Measurements from ENCODE around the gene FBF1.

Gene FBF1

DNA sequence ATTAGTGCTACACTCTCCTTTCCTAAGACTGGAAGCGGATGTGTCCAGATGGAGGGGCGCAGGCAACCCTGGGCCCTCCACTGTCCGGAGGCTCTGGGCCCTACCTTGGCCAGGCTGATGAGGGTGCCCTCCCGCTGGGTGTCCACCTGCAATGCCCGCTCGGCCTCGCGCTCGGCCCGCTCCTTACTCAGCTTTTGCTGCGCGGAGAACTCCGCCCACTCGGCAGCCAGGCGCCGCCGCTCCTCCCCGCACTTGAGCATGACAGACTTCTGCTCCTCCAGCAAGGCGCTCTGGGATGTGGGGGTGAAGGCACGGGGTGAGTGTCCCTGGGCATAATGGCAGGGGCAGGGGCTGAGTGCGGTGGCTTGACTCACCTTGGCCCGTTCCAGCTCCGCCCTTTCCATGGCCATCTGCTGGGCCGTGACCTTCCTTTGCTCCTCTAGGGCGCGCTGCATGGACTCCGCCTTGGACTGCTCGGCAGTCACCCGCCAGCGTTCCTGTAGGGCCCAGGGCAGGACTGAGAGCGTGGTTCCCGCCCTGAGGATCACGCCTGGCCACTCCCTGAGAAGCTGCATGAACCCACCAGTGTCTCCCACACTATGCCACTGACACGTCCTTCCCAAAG is 26.1 kb downstream of the FBF1 start:
- TF ChIP-seq, protein P1, sequence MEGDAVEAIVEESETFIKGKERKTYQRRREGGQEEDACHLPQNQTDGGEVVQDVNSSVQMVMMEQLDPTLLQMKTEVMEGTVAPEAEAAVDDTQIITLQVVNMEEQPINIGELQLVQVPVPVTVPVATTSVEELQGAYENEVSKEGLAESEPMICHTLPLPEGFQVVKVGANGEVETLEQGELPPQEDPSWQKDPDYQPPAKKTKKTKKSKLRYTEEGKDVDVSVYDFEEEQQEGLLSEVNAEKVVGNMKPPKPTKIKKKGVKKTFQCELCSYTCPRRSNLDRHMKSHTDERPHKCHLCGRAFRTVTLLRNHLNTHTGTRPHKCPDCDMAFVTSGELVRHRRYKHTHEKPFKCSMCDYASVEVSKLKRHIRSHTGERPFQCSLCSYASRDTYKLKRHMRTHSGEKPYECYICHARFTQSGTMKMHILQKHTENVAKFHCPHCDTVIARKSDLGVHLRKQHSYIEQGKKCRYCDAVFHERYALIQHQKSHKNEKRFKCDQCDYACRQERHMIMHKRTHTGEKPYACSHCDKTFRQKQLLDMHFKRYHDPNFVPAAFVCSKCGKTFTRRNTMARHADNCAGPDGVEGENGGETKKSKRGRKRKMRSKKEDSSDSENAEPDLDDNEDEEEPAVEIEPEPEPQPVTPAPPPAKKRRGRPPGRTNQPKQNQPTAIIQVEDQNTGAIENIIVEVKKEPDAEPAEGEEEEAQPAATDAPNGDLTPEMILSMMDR (IDR thresholded peaks at IDR 0.05; ENCODE audit: control insufficient read depth, extremely low read depth, insufficient read depth): no peak
- no peak overlapping the region for H3K4me3 ChIP-seq (ENCODE audit: low read depth, low read length)
- DNase-seq (ENCODE audit: low read depth): no peak

DNA sequence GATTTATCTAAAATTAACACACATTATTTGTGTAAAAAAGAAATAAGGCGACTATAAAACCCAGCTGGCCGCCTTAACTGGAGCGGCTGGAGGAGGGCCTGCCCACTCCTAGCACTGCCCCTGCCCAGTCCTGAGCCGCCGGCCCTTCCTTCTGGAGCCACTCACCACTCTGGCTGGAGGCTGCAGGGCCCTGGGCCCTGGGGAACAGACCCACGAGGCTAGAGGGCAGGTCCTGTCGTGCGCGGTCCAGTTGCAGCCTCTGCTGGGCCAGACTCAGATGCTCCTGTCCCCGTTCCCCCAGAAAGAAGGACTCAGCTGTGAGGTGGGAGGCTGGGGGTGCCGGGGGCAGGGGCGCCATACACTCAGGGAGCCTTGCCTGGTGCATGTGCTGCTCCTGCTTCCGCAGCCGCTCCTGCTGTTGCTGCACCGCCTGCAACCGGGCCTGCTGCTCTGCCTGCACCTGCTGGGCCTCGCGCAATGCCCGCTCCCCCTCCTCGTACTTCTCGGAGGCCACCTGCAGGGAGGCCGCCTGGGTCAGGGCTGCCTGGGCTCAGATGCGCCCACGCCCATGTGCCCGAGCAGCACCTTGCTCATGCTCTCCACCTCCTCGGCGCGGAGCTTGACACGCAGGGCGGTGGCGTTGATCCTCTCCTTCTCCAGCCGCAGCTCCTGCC is 27.2 kb downstream of the FBF1 start:
- H3K4me3 ChIP-seq (ENCODE audit: low read depth, low read length): no peak overlapping the region
- TF ChIP-seq, protein P1 (IDR thresholded peaks at IDR 0.05; ENCODE audit: control insufficient read depth, extremely low read depth, insufficient read depth): no peak
- DNase-seq (ENCODE audit: low read depth): no peak

DNA sequence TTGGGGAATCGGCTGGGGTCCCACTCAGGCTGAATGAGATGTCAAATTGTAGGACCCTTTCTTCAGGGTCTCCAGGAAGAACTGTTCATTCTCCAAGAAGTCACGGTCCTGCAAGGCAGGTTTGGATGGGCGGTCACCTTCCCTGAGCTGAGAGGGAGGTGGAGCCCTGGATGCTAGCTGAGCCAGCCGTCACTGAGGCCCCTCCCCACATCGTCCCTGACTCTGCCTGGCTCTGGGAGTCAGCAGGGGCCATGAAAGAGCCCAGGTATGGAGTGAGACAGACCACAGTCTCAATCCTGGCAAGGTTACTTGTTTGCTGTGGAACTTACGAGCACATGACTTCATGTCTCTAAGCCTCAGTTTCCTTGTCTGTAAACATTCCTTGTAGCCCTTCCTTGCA is 30.1 kb downstream of the FBF1 start:
- TF ChIP-seq, protein P1 (IDR thresholded peaks at IDR 0.05; ENCODE audit: control insufficient read depth, extremely low read depth, insufficient read depth): no peak
- no peak for DNase-seq (ENCODE audit: low read depth)

DNA sequence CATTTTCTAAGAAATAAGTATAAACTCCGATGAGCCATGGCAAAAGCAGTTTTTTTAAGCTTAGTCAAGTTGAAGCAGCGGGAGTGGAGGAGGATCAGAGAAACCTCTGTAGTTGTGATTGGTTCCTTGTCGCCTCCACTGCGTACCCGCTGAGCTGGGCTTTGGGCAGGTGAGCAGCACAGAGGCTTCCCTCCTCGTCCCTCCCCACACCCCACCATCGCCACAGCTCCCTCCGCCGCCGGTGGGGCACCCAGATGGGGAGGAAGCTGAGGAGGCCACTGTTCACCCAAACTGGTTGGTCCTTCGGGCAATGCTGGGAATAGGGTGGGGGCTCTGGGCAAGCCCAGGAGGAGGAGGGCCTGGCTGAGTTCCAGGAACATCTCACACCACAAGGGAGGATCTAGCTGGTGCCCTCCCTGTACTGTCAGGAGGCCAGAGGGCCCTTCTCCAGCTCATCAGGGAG is 31.0 kb downstream of the FBF1 start:
- TF ChIP-seq, protein P1 (IDR thresholded peaks at IDR 0.05; ENCODE audit: control insufficient read depth, extremely low read depth, insufficient read depth): no peak
- H3K4me3 ChIP-seq (ENCODE audit: low read depth, low read length): no peak overlapping the region
- DNase-seq (ENCODE audit: low read depth): no peak

More for the DNA sequence above, 30.1 kb downstream of the FBF1 start:
- H3K4me3 ChIP-seq (ENCODE audit: low read depth, low read length): no peak overlapping the region

DNA sequence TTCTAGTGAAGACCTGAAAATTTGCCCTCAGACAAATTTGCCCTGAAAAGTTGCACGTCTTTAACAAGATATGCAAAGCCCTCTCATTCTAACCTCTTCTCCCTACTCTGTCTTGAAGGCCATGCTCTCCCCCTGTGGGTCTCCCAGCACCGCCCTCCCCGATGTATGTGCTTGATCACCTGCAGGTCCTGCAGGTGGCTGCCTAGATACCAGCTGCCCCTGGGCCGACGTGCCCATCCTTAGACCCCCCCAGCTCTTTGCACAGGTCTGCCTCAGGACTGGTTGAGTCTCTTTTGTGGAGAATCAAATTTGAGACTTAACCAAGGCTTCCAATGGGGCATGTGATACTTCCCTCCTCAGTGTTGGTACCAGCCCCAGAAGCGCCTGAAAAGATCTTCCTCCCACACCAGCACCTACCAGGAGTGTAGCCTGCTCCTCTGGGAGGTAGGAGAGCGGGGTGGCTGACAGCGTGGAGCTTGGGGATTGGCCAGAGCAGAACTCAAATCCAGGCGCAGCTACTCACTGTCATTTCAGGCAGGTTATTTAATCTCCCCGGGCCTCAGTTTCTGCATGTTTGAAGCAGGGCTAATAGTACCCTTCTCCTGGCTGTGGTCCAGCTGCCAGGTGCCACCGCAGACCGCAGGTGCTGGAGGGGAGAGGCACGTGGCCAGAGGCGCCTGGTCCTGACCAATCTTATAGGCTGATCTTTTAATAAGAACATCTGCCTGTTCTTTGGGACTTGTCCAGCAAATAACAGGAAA is 31.6 kb downstream of the FBF1 start:
- DNase-seq (ENCODE audit: low read depth): peak; percentile 46
- TF ChIP-seq, protein P1 (IDR thresholded peaks at IDR 0.05; ENCODE audit: control insufficient read depth, extremely low read depth, insufficient read depth): no peak
- no peak overlapping the region for H3K4me3 ChIP-seq (ENCODE audit: low read depth, low read length)

DNA sequence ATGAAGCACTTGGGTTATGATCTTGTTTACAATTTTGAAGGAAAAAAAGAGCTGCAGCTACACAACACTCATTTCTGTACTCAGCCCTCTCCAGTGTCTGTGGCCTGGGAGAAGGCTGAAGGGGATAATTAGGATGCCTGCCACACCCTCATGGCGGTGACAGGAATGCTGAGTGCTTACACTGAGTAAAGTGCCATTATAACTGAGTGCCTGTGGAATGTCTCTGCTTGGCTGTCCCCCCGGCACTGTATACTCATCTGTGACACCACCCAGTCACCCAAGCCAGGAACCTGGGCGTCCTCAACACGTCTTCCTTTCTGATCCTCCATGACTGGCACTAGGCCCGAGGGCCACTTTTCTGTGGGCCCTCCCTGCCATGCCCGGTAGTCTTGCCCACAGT is 32.6 kb downstream of the FBF1 start:
- no peak overlapping the region for H3K4me3 ChIP-seq (ENCODE audit: low read depth, low read length)
- TF ChIP-seq, protein P1 (IDR thresholded peaks at IDR 0.05; ENCODE audit: control insufficient read depth, extremely low read depth, insufficient read depth): no peak
- no peak for DNase-seq (ENCODE audit: low read depth)

All from LNCaP clone FGC (cell line).